K562 (cell line): ENCODE measurements around the gene GET3. TPM values are rescaled to one million over a fixed set of nuclear protein-coding genes. Genes with fewer than 3 reads are reported as not detected.

Experiments used
- AFF4 ChIP-seq: sonication (generic); formaldehyde crosslinking; IDR thresholded peaks from 2 replicates; pipeline ENCODE4 v1.8.0; 2023; ENCODE audit warnings: mild to moderate bottlenecking, missing genetic modification reagents
- ARID1B ChIP-seq: fragments of 450-650 bp; IDR thresholded peaks from 2 replicates; pipeline ENCODE4 v1.6.1; 2016; ENCODE audit warnings: antibody characterized with exemption, mild to moderate bottlenecking, inconsistent platforms
- CREB5 ChIP-seq: fragments of 250-450 bp; sonication (Bioruptor Pico); IDR thresholded peaks from 2 replicates; pipeline ENCODE4 v1.5.0; 2020; ENCODE audit warnings: mild to moderate bottlenecking
- HCFC1 ChIP-seq: IDR thresholded peaks from 2 replicates; pipeline ENCODE4 v1.6.1; 2012; ENCODE audit warnings: low read depth, low read length, improper control_type of control experiment
- NFIC ChIP-seq: fragments of 450-650 bp; IDR thresholded peaks from 2 replicates; pipeline ENCODE4 v1.6.1; 2017; ENCODE audit warnings: mild to moderate bottlenecking, inconsistent platforms
- PKNOX1 ChIP-seq: fragments of 450-650 bp; IDR thresholded peaks from 2 replicates; pipeline ENCODE4 v1.6.1; 2016
- PML ChIP-seq: IDR thresholded peaks from 2 replicates; pipeline ENCODE4 v1.6.1; 2012; ENCODE audit warnings: low read length, inconsistent platforms
- POLR2AphosphoS5 ChIP-seq: IDR thresholded peaks from 2 replicates; pipeline ENCODE4 v1.6.1; 2011; ENCODE audit warnings: mild to moderate bottlenecking, low read depth, low read length, moderate library complexity; ENCODE audit not compliant: control insufficient read depth, insufficient read depth
- POLR2H ChIP-seq: IDR thresholded peaks from 2 replicates; pipeline ENCODE4 v1.6.1; 2016; ENCODE audit warnings: missing genetic modification characterization, low read depth, mild to moderate bottlenecking, control low read depth, missing compliant biosample characterization, moderate library complexity
- SIN3A ChIP-seq, 2 experiments: fragments of 150-350 bp in 1 of 2; IDR thresholded peaks; 2 replicates each; pipeline ENCODE4 v1.6.1; 2011 to 2016; ENCODE audit warnings: borderline replicate concordance in 2 of 2, low read depth in 2 of 2, low read length in 2 of 2, mild to moderate bottlenecking in 2 of 2, moderate library complexity in 2 of 2; ENCODE audit not compliant: control insufficient read depth in 1 of 2
- SMARCB1 ChIP-seq: IDR thresholded peaks from 2 replicates; pipeline ENCODE4 v1.6.1; 2011; ENCODE audit warnings: improper control_type of control experiment, low read depth; ENCODE audit not compliant: insufficient read length
- SMARCC2 ChIP-seq: fragments of 450-650 bp; IDR thresholded peaks from 2 replicates; pipeline ENCODE4 v1.6.1; 2017; ENCODE audit warnings: antibody characterized with exemption, moderate library complexity, mild to moderate bottlenecking, low read depth
- STAG1 ChIP-seq: sonication (generic); formaldehyde crosslinking; IDR thresholded peaks from 2 replicates; pipeline ENCODE4 v1.5.0; 2020; ENCODE audit warnings: missing genetic modification reagents, borderline replicate concordance
- ZFP30 ChIP-seq: fragments of 250-450 bp; sonication (Bioruptor Pico); IDR thresholded peaks from 2 replicates; pipeline ENCODE4 v1.8.0; 2022; ENCODE audit warnings: moderate library complexity, mild to moderate bottlenecking, inconsistent platforms, borderline replicate concordance
- ZNF165 ChIP-seq: fragments of 250-450 bp; sonication (Bioruptor Pico); IDR thresholded peaks from 2 replicates; pipeline ENCODE4 v1.4.0; 2020; ENCODE audit warnings: borderline replicate concordance
- ZNF274 ChIP-seq: IDR thresholded peaks from 2 replicates; pipeline ENCODE4 v1.6.1; 2011; ENCODE audit warnings: low read depth, mild to moderate bottlenecking, low read length, moderate library complexity, borderline replicate concordance
- ZNF3 ChIP-seq: fragments of 250-450 bp; sonication (Bioruptor Pico); IDR thresholded peaks from 2 replicates; pipeline ENCODE4 v1.5.0; 2021; ENCODE audit warnings: mild to moderate bottlenecking, moderate library complexity
- ZNF583 ChIP-seq: fragments of 250-450 bp; sonication (Bioruptor Pico); IDR thresholded peaks from 2 replicates; pipeline ENCODE4 v1.4.0; 2020
- ZNF668 ChIP-seq: fragments of 250-450 bp; sonication (Bioruptor Pico); IDR thresholded peaks from 2 replicates; pipeline ENCODE4 v1.8.0; 2022; ENCODE audit warnings: mild to moderate bottlenecking, inconsistent platforms
- polyA plus RNA-seq, 8 experiments: library from polyadenylated mRNA; depleted of rRNA in 4 of 8; stranded (reverse) in 5 of 8; unstranded in 3 of 8; fragments of >200 nt; fragmentation: Nextera tagmentation in 2 of 8; fragmentation: Illumina TruSeq in 1 of 8; extraction: Ambion mirVana in 2 of 8; extraction: Trizol in 1 of 8; gene quantifications; 2 replicates each; pipeline versions ENCODE4 v1.2.1 to v1.2.3, GENCODE V29; 2011 to 2014; ENCODE audit warnings: inconsistent platforms in 1 of 8, missing spikeins in 1 of 8
- total RNA-seq, 7 experiments: library from RNA; depleted of rRNA in 6 of 7; stranded (reverse); fragments of >200 nt in 6 of 7; fragmentation: Illumina TruSeq in 2 of 7; extraction: Trizol in 2 of 7; gene quantifications; 2 replicates each; pipeline versions ENCODE4 v1.2.1 to v1.2.3, GENCODE V29; 2011 to 2021; ENCODE audit warnings: low replicate concordance in 1 of 7

The GET3 gene
- total and polyA plus RNA-seq, 9 of the 15 experiments (the other 6 are each of a cell fraction or from before 2014, with no cell fraction given) = 8.3 to 83.5 (median 51.8) TPM

GRCh38 chr19:12757544-12758274, 20.4 kb downstream of the GET3 start (continued):
- no peak for TF ChIP-seq PKNOX1
- TF ChIP-seq HCFC1 = peak; percentile 54
- no peak for TF ChIP-seq ARID1B
- no peak for TF ChIP-seq POLR2H (tag)
- no peak for TF ChIP-seq ZFP30 (CRISPR knock-in tag)
- TF ChIP-seq ZNF165 (CRISPR knock-in tag) = no peak
- TF ChIP-seq ZNF583 = no peak
- TF ChIP-seq NFIC = peak; percentile 46; the same call in 1 of the 2 replicates
- no peak for TF ChIP-seq SMARCC2
- no peak for TF ChIP-seq POLR2AphosphoS5
- peak in 1 of 2 experiments; percentile 67; a peak in 1 of 4 replicates for TF ChIP-seq SIN3A (IDR thresholded peaks at IDR 0.05; ENCODE audit: borderline replicate concordance in 2 of 2, control insufficient read depth in 1 of 2, low read depth in 2 of 2, low read length in 2 of 2)
- TF ChIP-seq CREB5 = no peak
- no peak for TF ChIP-seq ZNF668 (CRISPR knock-in tag)
- TF ChIP-seq AFF4 (CRISPR knock-in tag) = 0 out of 2 replicates have a peak, but pooled peaks have one; percentile 33
- no peak for TF ChIP-seq ZNF274
- TF ChIP-seq STAG1 (CRISPR knock-in tag) = peak; percentile 36; the same call in 1 of the 2 replicates
- no peak for TF ChIP-seq ZNF3 (CRISPR knock-in tag)
- no peak for TF ChIP-seq SMARCB1
- TF ChIP-seq PML = no peak
